ENCODE data around the gene FRY.

DNA sequence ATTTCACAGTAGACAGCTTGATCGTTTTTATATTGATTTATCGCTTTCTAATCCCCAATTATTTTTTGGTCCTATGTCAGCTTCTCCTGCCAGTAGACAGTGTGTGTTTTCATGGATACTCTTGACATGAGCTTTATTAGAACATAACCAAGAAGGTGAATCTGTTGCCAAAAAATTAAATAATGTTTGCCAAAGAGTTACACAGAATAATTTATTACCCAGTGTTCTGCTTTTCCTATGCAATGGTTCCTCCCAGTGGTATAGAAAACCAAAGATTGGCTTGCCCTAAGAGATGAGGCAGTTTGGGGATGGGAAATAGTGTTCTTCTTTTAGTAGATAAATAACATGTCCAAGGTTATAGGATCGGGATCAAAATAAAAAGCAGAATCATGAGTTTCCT, 8.5 kb upstream of the FRY start:
- TF ChIP-seq, protein P1, sequence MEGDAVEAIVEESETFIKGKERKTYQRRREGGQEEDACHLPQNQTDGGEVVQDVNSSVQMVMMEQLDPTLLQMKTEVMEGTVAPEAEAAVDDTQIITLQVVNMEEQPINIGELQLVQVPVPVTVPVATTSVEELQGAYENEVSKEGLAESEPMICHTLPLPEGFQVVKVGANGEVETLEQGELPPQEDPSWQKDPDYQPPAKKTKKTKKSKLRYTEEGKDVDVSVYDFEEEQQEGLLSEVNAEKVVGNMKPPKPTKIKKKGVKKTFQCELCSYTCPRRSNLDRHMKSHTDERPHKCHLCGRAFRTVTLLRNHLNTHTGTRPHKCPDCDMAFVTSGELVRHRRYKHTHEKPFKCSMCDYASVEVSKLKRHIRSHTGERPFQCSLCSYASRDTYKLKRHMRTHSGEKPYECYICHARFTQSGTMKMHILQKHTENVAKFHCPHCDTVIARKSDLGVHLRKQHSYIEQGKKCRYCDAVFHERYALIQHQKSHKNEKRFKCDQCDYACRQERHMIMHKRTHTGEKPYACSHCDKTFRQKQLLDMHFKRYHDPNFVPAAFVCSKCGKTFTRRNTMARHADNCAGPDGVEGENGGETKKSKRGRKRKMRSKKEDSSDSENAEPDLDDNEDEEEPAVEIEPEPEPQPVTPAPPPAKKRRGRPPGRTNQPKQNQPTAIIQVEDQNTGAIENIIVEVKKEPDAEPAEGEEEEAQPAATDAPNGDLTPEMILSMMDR (IDR thresholded peaks at IDR 0.05; ENCODE audit: insufficient read depth, low read length): no peak
- no peak for TF ChIP-seq POLR2AphosphoS5 (IDR thresholded peaks at IDR 0.05; ENCODE audit: low read depth)

Data from HL-60 (cell line).